IPS-20b (cell line): ENCODE data around the gene POLDIP3.
"Not testable (repeated sequence)": the region's sequence is repeated elsewhere in the genome, so short reads cannot be mapped to it uniquely, and the experiment has no call there.

Experiments used
- H3K27ac ChIP-seq: one replicate; pipeline ENCODE4 v1.5.1; 2013; ENCODE audit warnings: low read length
- H3K27me3 ChIP-seq: 2 replicates; pipeline ENCODE4 v1.6.1; 2013; ENCODE audit warnings: mild to moderate bottlenecking, low read length, inconsistent platforms; ENCODE audit not compliant: insufficient read depth
- H3K36me3 ChIP-seq: 2 replicates; pipeline ENCODE4 v1.6.1; 2013; ENCODE audit warnings: low read depth, mild to moderate bottlenecking, inconsistent platforms, low read length, moderate library complexity; ENCODE audit not compliant: insufficient read depth
- H3K4me1 ChIP-seq: 2 replicates; pipeline ENCODE4 v1.6.1; 2013; ENCODE audit warnings: mild to moderate bottlenecking, control low read depth, inconsistent platforms, low read length, moderate library complexity; ENCODE audit not compliant: insufficient read depth
- H3K4me3 ChIP-seq: 2 replicates; pipeline ENCODE4 v1.5.1; 2013; ENCODE audit warnings: mild to moderate bottlenecking, low read length, inconsistent platforms
- H3K9ac ChIP-seq: 2 replicates; pipeline ENCODE4 v1.6.1; 2013; ENCODE audit warnings: low read depth, mild to moderate bottlenecking, inconsistent platforms, low read length, moderate library complexity
- H3K9me3 ChIP-seq: 2 replicates; pipeline ENCODE4 v1.6.1; 2013; ENCODE audit warnings: mild to moderate bottlenecking, low read depth, low read length, inconsistent platforms; ENCODE audit not compliant: insufficient read depth

POLDIP3 gene

DNA sequence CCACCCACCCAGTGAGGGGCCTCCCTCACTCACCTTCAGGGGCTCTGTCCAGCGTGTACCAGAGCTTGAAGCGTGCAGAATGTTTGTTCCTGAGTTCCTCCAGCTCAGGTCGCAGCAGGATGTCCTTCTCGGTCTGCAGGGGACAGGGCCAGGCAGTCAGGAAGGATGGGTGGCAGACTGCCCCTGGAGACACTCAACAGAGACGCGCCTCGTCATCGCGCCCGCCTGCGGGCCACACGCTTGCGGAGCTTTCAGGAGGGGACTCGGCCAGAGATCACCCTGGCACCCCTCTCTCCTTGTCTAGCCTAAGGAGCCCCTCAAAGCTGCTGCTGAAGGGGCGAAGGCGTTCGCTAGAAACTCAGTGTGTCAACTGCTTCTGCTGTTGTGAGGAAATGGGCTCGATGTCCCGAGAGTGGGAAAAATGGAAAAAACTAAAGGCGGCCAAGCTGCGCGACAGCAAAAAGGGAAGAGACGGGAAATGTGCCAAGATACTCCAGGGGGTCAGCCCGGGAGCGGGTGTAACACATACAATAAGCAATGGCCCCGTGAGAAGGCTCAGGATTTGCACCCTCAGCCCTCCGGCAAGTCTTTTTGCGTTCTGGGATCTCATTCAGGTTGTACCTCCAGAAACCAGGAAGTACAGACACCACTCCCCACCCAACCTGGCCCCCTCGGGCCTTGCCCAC lies 9.2 kb upstream of the POLDIP3 start:
- H3K27ac ChIP-seq: no peak overlapping the region
- no peak overlapping the region for H3K9ac ChIP-seq
- no peaks in the 10 kb centered on the region for H3K9me3 ChIP-seq
- H3K27me3 ChIP-seq: no peaks in the 10 kb centered on the region
- peaks cover 60% of the 10 kb centered on the region for H3K36me3 ChIP-seq
- H3K4me3 ChIP-seq: no peak overlapping the region
- no peaks in the 10 kb centered on the region for H3K4me1 ChIP-seq

DNA sequence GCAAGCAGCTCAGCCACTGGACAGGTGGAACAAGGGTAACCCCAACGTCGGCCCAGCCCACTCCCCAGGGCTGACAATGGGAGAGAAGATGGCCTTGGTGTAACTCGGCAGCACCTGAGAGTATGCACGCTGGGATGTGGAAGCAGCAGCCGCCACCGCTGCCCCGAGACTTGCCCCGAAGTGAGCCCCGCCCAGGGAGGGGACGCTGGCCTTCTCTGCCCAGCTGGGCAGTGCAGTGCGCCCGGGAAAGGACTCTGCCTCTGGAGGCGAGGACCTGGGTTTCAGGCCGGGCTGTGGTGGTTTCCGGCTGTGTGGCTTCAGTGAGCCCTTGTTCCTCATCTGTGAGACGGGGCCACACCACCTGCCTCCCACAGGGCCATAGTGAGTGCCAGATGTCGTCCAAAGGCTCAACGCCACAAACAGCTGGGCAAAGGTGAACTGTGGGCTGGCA lies 8.6 kb upstream of the POLDIP3 start:
- no peak overlapping the region for H3K27ac ChIP-seq
- peaks cover 55% of the 10 kb centered on the region for H3K36me3 ChIP-seq
- no peaks in the 10 kb centered on the region for H3K9me3 ChIP-seq
- no peak overlapping the region for H3K9ac ChIP-seq
- H3K4me1 ChIP-seq: no peaks in the 10 kb centered on the region
- H3K27me3 ChIP-seq: no peaks in the 10 kb centered on the region
- no peak overlapping the region for H3K4me3 ChIP-seq

DNA sequence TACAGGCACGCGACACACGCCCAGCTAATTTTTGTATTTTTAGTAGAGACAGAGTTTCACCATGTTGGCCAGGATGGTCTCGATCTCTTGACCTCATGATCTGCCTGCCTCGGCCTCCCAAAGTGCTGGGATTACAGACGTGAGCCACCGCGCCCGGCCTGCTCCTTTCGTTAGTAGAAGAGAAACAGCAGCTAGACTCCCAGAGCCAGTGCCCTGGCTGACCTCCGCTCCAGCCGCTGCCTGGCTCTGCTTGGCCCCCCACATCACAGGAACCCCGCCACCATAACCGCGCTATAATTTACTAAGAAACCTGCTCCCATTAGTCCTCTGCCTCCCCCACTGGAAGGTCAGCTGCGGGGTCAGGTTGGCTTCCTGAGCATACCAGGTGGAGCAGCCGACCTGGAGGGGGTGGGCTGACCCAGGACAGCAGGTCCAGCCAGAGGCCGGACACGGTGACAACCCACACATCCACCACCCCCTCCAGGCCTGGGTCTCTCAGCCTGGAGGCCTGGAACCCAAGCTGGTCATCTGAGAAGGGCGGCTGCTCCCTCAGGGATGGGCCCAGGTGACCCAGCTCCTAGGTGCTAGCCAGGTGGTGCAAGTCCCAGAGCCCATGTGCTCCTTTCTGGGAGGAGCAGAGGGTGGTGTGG lies 7.5 kb upstream of the POLDIP3 start:
- no peaks in the 10 kb centered on the region for H3K27me3 ChIP-seq
- H3K36me3 ChIP-seq: peaks cover 43% of the 10 kb centered on the region
- no peaks in the 10 kb centered on the region for H3K9me3 ChIP-seq
- no peak overlapping the region for H3K4me3 ChIP-seq
- H3K9ac ChIP-seq: no peak overlapping the region
- no peaks in the 10 kb centered on the region; the same call in 1 of the 2 replicates for H3K4me1 ChIP-seq
- no peak overlapping the region for H3K27ac ChIP-seq

DNA sequence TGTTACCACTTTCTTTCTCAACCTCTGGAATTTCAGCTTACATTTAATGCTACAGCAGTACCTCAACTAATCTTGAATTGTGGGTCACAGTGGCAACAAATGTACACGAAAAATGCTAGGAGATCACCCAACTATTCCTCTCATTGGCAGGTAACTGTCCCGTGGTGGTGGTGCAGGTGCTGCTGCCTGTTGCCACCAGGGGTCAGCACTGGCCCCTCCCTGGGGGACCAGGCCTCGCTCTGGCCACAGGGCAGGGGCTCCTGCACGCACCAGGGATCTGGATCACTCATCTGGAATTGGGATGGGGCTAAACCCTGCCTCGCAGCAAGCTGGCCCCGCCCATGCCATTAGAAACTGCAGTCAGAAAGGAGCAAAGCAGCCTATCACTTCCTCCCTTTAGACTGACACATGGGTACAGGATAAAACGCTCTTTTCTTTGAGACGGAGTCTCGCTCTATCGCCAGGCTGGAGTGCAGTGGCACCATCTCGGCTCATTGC lies 6.9 kb upstream of the POLDIP3 start:
- Histone ChIP-seq H3K9me3 (no peaks in the 10 kb centered on the region), H3K9ac (no peak overlapping the region), H3K4me3 (no peak overlapping the region), H3K27ac (no peak overlapping the region), H3K27me3 (no peaks in the 10 kb centered on the region), H3K36me3 (peaks cover 37% of the 10 kb centered on the region), H3K4me1 (no peaks in the 10 kb centered on the region; the same call in 1 of the 2 replicates)

DNA sequence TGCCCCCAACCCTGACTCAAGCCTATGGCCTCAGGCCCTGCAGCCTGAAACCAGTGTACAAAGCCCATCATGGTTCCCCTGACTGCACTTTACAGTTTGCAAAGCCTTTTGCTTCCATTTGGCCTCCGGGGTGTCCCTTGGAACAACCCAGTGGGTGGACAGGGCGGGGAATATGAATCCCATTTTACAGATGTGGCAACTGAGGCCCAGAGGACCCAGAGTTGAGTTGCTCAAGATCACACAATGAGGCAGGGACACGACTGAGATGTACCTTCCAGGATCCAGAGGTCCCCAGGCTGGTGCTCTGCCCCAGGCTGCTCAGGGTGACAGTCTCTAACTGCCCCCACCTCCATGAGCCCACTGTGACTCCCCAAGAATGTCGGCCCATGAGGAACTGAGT lies 5.4 kb upstream of the POLDIP3 start:
- Histone ChIP-seq H3K36me3 (peaks cover 33% of the 10 kb centered on the region), H3K4me1 (no peaks in the 10 kb centered on the region; the same call in 1 of the 2 replicates), H3K27me3 (no peaks in the 10 kb centered on the region), H3K4me3 (no peak overlapping the region), H3K9ac (no peak overlapping the region), H3K27ac (no peak overlapping the region), H3K9me3 (no peaks in the 10 kb centered on the region)

DNA sequence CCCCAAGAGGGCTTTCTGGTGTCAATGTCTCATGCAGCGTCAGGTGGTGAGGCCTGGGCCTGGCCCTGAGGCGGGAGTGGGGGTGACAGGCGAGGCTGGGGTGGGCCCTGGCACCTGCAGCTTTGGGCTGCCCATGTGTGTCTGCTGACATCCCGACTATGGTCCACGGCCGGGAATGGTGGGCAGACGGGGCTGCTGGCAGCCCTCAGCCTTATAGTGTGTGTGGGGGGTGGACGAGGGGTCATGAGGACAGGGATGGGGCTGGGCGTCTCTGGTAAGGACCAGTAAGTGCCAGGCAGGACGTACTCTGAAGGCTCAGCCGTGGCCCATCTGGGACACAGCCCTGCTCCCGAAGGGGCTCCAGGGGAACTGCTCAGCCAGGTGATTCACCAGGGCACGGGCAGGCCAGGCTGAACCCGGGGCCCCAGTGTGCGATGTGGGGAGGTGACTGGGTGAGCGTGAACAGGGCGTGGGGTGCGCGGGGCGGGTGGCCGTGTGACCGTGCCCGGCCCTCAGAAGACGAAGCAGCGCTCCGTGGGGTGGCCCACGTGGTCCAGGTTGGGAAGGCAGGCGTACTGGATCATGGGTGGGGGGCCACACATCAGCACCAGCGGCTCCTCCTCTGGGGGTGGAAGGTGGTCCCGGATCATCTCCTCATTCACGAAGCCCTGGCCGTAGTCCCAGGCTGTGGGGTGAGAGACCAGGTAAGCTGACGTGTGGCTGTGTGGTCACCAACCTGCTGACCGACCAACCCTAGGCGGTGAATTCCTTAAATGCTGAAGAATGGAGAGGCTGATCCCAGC lies 4.8 kb upstream of the POLDIP3 start:
- Histone ChIP-seq H3K27ac (no peak overlapping the region), H3K36me3 (peaks cover 30% of the 10 kb centered on the region), H3K9ac (no peak overlapping the region), H3K4me1 (no peaks in the 10 kb centered on the region; the same call in 1 of the 2 replicates), H3K27me3 (no peaks in the 10 kb centered on the region), H3K4me3 (no peak overlapping the region), H3K9me3 (no peaks in the 10 kb centered on the region)

DNA sequence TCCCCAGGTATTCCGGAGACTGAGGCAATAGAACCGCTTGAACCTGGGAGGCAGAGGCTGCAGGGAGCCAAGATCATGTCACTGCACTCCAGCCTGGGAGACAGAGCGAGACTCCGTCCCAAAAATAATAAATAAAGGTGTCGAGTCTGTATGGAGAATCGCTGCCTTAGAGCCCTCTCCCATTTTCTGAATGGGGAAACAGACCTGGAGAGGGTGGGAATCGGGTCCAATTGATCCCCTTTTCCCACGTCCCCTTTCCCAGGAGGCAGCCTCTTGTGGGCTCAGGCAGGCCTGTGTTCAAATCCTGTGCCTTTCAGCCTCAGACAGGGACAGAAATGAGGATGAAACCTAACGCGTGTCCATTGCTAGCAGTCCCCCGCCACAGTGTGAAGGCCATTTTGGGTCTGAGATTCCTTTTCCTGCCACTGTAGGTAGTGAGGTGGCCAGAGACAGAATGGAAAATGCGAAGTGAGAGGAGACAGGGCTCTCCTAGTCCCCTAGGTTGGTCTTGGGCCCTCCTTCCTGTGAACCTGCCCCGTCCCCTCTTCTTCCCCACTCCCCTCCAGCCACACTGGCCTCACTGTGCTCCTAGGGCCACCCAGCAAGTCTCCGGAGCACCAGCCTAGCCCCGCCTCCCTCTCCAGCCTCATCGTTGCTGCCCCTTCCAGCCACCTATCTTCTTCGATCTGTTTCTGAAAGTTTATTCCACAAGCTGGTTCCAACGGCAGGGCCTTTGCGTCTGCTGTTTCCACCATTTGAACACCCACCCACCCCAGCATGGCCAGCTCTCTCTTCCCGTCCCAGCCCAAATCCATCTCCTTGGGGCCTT lies 2.7 kb upstream of the POLDIP3 start:
- Histone ChIP-seq H3K27me3 (no peaks in the 10 kb centered on the region), H3K36me3 (peaks cover 15% of the 10 kb centered on the region), H3K4me1 (peaks cover 3% of the 10 kb centered on the region; the same call in 1 of the 2 replicates), H3K27ac (no peak overlapping the region), H3K9me3 (no peaks in the 10 kb centered on the region), H3K9ac (no peak overlapping the region), H3K4me3 (no peak overlapping the region)

DNA sequence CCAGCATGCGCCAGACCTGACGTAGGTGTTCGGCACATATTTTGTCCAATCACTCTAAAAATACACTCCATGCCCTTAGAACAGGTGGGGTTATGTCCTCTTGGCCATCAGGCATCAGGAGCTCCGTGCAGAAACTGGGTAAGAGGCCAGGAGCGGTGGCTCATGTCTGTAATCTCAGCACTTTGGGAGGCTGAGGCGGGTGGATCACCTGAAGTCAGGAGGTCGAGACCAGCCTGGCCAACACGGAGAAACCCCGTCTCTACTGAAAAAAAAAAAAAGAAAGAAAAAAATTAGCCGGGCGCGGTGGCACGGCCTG lies 1.1 kb upstream of the POLDIP3 start:
- Histone ChIP-seq H3K4me3 (peak overlapping the region; percentile 33), H3K9ac (peak overlapping the region; percentile 11; the same call in 1 of the 2 replicates), H3K36me3 (peaks cover 23% of the 10 kb centered on the region)
- H3K27ac ChIP-seq, H3K27me3 ChIP-seq, H3K4me1 ChIP-seq, H3K9me3 ChIP-seq: not testable (repeated sequence)

DNA sequence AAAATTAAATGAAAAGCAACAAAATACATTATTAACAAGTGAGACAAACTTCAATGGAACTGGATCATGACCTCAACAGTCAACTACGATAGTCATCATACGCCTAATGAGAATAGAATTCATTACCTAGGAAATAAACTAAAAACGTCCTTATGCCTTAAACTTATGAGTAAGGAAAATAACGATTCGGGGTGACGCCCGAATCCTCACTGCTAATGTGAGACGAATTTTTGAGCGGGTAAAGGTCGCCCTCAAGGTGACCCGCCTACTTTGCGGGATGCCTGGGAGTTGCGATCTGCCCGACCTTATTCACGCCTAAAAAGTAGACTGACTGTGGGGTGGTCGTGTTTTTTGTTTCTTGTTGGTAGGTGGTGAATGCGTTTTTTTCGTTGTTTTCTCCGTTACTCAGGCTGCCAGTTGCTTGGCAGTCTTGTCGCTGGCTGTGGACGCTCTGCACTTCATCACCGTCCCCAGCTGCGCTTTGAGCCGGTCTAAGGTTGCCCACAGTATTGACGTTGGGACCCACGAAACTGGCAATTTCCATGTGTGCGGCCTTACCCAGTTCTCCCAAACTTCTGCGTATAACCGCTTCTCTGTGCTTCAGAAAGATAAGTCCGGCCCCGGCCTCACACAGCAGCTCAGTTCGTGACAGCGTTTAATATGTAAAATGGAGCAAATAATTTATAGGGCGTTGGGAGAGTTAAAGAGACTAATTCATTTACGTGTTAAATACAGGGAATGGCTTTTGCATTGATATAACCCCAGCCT lies 593 bp upstream of the POLDIP3 start:
- peaks cover 26% of the 10 kb centered on the region for H3K36me3 ChIP-seq
- H3K27ac ChIP-seq: peak overlapping the region; percentile 97
- no peaks in the 10 kb centered on the region for H3K27me3 ChIP-seq
- H3K9me3 ChIP-seq: no peaks in the 10 kb centered on the region
- peak overlapping the region; percentile 96 for H3K4me3 ChIP-seq
- H3K4me1 ChIP-seq: peaks cover 3% of the 10 kb centered on the region
- H3K9ac ChIP-seq: peak overlapping the region; percentile 88

DNA sequence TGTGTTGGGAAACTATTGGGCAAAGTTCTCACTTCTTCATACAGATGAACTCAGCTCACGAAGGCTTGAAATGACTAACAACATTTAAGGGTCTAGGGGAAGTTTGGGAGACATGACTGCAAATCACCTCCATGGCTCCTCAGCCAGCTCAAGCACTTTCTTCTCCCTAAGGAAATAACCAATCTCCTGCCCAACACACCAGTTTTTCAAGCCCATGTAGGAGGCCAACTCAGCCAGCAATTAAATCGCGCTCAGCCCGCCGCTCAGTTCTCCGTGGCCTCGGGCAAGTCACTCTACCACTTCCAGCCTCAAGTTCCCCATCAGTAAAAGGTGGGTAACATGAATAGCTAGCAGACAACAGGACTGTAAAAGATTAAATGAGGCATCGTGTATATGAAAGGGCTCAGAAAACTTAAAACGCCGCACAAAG lies 796 bp downstream of the POLDIP3 start:
- H3K4me3 ChIP-seq: peak overlapping the region; percentile 96
- H3K9ac ChIP-seq: peak overlapping the region; percentile 88
- H3K9me3 ChIP-seq: no peaks in the 10 kb centered on the region
- no peaks in the 10 kb centered on the region for H3K27me3 ChIP-seq
- peaks cover 28% of the 10 kb centered on the region for H3K36me3 ChIP-seq
- peak overlapping the region; percentile 97 for H3K27ac ChIP-seq
- H3K4me1 ChIP-seq: peaks cover 9% of the 10 kb centered on the region
